ENCODE results near the gene PGD. TPM values are rescaled to one million over a fixed set of nuclear protein-coding genes. Genes with fewer than 3 reads are reported as not detected.

The PGD gene
- total RNA-seq = 42.1 TPM
- long read RNA-seq, transcript PGD-201 (13 exons, 1,885 nt) = major isoform, 25 of 27 reads
- long read RNA-seq, partial matches to known transcripts = 1 of 27 reads
- long read RNA-seq, other reads (novel, unspliced or antisense) = 1 of 27 reads

- ATAC-seq = peak; percentile 99
These were observed at the start of gene PGD for GRCh38 chr1:10398734-10399443. PGD (plus strand) TSS chr1:10399064; CDS start chr1:10399118, 54 bp downstream.

GRCh38 chr1:10353282-10353681 lies 45.6 kb upstream of the PGD start:
- ATAC-seq = no peak
- DNase-seq (ENCODE audit: missing footprints) = no peak
- intact Hi-C loops (cut with DNase I) = no loop called here

More at GRCh38 chr1:10398734-10399443, at the start of gene PGD:
- DNase-seq (ENCODE audit: missing footprints) = peak; percentile 99
- intact Hi-C loops (cut with DNase I) = no loop called here

GRCh38 chr1:10353693-10354092 lies 45.2 kb upstream of the PGD start:
- DNase-seq (ENCODE audit: missing footprints) (no peak), ATAC-seq (no peak)
- intact Hi-C loops (cut with DNase I) = no loop called here

GRCh38 chr1:10360045-10360444 lies 38.8 kb upstream of the PGD start:
- no peak for ATAC-seq

GRCh38 chr1:10361515-10361914 lies 37.3 kb upstream of the PGD start:
- intact Hi-C loops (cut with DNase I) = no loop called here
- DNase-seq (ENCODE audit: missing footprints) (no peak), ATAC-seq (peak; percentile 94)

More at GRCh38 chr1:10360045-10360444, 38.8 kb upstream of the PGD start:
- intact Hi-C loops (cut with DNase I) = no loop called here
- no peak for DNase-seq (ENCODE audit: missing footprints)

GRCh38 chr1:10368194-10368593 lies 30.7 kb upstream of the PGD start:
- peak; percentile 63 for ATAC-seq
- no peak for DNase-seq (ENCODE audit: missing footprints)
- intact Hi-C loops (cut with DNase I) = no loop called here

- no peak for DNase-seq (ENCODE audit: missing footprints)
- intact Hi-C loops (cut with DNase I) = loop anchor here (10.0 kb wide), 1 partner anchor 120 kb away; no protein-coding TSS in a partner anchor
- no peak for ATAC-seq
These were observed 24.4 kb upstream of the PGD start for GRCh38 chr1:10374442-10374860.

GRCh38 chr1:10377365-10378029 lies 21.4 kb upstream of the PGD start:
- DNase-seq (ENCODE audit: missing footprints) (peak; percentile 81), ATAC-seq (peak; percentile 89)
- intact Hi-C loops (cut with DNase I) = loop anchor here (2.0 to 10.0 kb wide), 2 partner anchors 51 to 117 kb away; no protein-coding TSS in a partner anchor

GRCh38 chr1:10378081-10378841 lies 20.6 kb upstream of the PGD start:
- peak; percentile 83 for DNase-seq (ENCODE audit: missing footprints)
- peak; percentile 24 for ATAC-seq
- intact Hi-C loops (cut with DNase I) = loop anchor here (10.0 kb wide), 1 partner anchor 117 kb away; no protein-coding TSS in a partner anchor

GRCh38 chr1:10379101-10379620 lies 19.7 kb upstream of the PGD start:
- DNase-seq (ENCODE audit: missing footprints) = no peak
- intact Hi-C loops (cut with DNase I) = loop anchor here (10.0 kb wide), 1 partner anchor 116 kb away; no protein-coding TSS in a partner anchor
- ATAC-seq = no peak

- ATAC-seq (no peak), DNase-seq (ENCODE audit: missing footprints) (no peak)
- intact Hi-C loops (cut with DNase I) = loop anchor here (10.0 kb wide), 1 partner anchor 115 kb away; no protein-coding TSS in a partner anchor
These were observed 19.2 kb upstream of the PGD start for GRCh38 chr1:10379676-10380075.

- DNase-seq (ENCODE audit: missing footprints) = no peak
- no peak for ATAC-seq
- intact Hi-C loops (cut with DNase I) = no loop called here
These were observed 18.1 kb upstream of the PGD start for GRCh38 chr1:10380594-10381275.

- intact Hi-C loops (cut with DNase I) = no loop called here
- ATAC-seq (no peak), DNase-seq (ENCODE audit: missing footprints) (no peak)
These were observed 15.2 kb upstream of the PGD start for GRCh38 chr1:10383630-10384029.

GRCh38 chr1:10384219-10384618 lies 14.6 kb upstream of the PGD start:
- intact Hi-C loops (cut with DNase I) = no loop called here
- no peak for ATAC-seq
- no peak for DNase-seq (ENCODE audit: missing footprints)

GRCh38 chr1:10386761-10387676 lies 11.8 kb upstream of the PGD start:
- ATAC-seq (no peak), DNase-seq (ENCODE audit: missing footprints) (no peak)
- intact Hi-C loops (cut with DNase I) = no loop called here

- DNase-seq (ENCODE audit: missing footprints) = peak; percentile 70
- intact Hi-C loops (cut with DNase I) = no loop called here
- ATAC-seq = peak; percentile 92
These were observed 11.0 kb upstream of the PGD start for GRCh38 chr1:10387677-10388386.

- intact Hi-C loops (cut with DNase I) = no loop called here
- no peak for DNase-seq (ENCODE audit: missing footprints)
- peak; percentile 11 for ATAC-seq
These were observed 10.5 kb upstream of the PGD start for GRCh38 chr1:10388387-10388715.

All from Right ventricle myocardium inferior (tissue), 1 donor.